B cell (primary cell): ENCODE results near the gene ZNF331.

Source experiments
- CTCF ChIP-seq: fragments of 200-600 bp; IDR thresholded peaks from one replicate; pipeline ENCODE4 v1.8.0; 2022; ENCODE audit warnings: antibody characterized with exemption, mild to moderate bottlenecking
- EZH2 ChIP-seq: IDR thresholded peaks from 2 replicates; pipeline ENCODE4 v1.6.1; 2012; ENCODE audit warnings: borderline replicate concordance, low read depth, mild to moderate bottlenecking, moderate library complexity, low read length; ENCODE audit not compliant: insufficient read depth, poor library complexity, severe bottlenecking

GRCh38 chr19:53509443-53509842 lies 28.5 kb upstream of the ZNF331 start:
- TF ChIP-seq CTCF: no peak
- no peak for TF ChIP-seq EZH2
